ENCODE measurements around the gene SPRING1.
"Not testable (repeated sequence)": the region's sequence is repeated elsewhere in the genome, so short reads cannot be mapped to it uniquely, and the experiment has no call there.

Gene SPRING1

GRCh38 chr12:116745554-116745953 is 7.7 kb upstream of the SPRING1 start:
- in situ Hi-C loops (cut with MboI; ENCODE audit: low pct_unique_long_range_greater_than_20kb, low sequenced_read_pairs) = no loop called here
- DNase-seq = no peak

DNA sequence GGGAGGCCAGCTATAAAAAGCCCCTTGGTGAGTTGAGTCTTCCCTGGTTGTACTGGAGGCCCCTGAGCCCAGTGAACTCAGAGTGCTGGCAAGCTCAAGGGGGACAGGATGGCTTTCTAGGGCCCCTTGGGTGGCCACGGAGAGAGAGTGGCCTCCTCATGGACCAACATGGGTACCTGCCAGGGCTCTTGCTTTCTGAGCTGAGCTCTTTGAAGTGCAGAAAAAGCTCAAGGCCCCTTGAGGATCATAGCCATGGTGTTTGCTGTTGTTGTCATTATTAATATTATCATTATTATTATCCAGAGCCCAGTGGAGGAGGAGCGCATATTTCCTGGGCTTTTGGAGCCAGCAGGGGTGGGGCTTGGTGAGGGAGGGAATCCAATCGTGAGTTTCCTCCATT is 6.9 kb upstream of the SPRING1 start:
- no peak for DNase-seq
- in situ Hi-C loops (cut with MboI; ENCODE audit: low pct_unique_long_range_greater_than_20kb, low sequenced_read_pairs) = no loop called here

DNA sequence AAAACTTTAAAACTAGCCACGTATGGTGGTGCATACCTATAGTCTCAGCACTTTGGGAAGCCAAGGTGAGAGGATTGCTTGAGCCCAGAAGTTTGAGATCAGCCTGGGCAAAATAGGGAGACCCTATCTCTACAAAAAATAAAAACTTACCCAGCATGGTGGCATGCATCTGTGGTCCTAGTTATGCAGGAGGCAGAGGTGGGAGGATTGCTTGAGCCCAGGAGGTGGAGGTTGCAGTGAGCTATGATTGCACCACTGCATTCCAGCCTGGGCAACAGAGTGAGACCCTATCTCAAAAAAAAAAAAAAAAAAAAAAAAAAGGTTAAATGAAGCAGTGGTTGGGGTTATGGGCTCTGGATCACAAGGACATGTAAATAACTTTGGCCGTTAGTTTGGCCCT is 4.9 kb upstream of the SPRING1 start:
- in situ Hi-C loops (cut with MboI; ENCODE audit: low pct_unique_long_range_greater_than_20kb, low sequenced_read_pairs); DNase-seq: not testable (repeated sequence)

DNA sequence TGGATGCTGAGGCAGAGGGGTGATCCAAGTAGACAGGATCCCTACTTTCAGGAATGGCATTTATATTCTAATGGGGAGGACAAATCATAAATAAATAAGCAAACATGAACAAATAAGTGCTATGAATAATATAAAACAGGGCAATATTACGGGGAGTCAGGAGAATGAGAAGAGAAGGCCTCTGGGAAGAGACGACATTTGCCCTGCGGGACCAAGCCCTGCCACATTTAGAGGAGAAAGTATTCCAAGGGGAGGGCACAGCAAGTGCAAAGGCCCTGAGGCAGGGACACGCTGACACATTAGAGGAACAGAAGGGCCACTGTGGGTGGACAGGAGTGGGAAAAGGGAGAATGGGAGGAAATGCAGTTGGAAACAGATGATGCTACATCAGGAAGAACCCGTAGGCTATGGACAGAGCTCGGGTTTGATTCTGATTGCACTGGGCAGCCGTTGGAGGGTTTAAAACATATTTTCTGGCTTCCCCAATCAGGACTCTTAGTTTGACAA is 1.6 kb upstream of the SPRING1 start:
- in situ Hi-C loops (cut with MboI; ENCODE audit: low pct_unique_long_range_greater_than_20kb, low sequenced_read_pairs) = no loop called here

GRCh38 chr12:116736962-116737773 is 701 bp downstream of the SPRING1 start:
- in situ Hi-C loops (cut with MboI; ENCODE audit: low pct_unique_long_range_greater_than_20kb, low sequenced_read_pairs) = no loop called here
- peak; percentile 7 for DNase-seq

More for the DNA sequence above, 1.6 kb upstream of the SPRING1 start:
- no peak for DNase-seq

- in situ Hi-C loops (cut with MboI; ENCODE audit: low pct_unique_long_range_greater_than_20kb, low sequenced_read_pairs) = no loop called here
- DNase-seq = no peak
These were observed 1.8 kb downstream of the SPRING1 start for GRCh38 chr12:116735951-116736599.

GRCh38 chr12:116735084-116735483 is 2.8 kb downstream of the SPRING1 start:
- in situ Hi-C loops (cut with MboI; ENCODE audit: low pct_unique_long_range_greater_than_20kb, low sequenced_read_pairs) = no loop called here
- DNase-seq = no peak

- in situ Hi-C loops (cut with MboI; ENCODE audit: low pct_unique_long_range_greater_than_20kb, low sequenced_read_pairs) = no loop called here
- no peak for DNase-seq
These were observed 3.6 kb downstream of the SPRING1 start for GRCh38 chr12:116734156-116734768.

- in situ Hi-C loops (cut with MboI; ENCODE audit: low pct_unique_long_range_greater_than_20kb, low sequenced_read_pairs) = no loop called here
- DNase-seq = no peak
These were observed 6.1 kb downstream of the SPRING1 start for GRCh38 chr12:116731801-116732200.

DNA sequence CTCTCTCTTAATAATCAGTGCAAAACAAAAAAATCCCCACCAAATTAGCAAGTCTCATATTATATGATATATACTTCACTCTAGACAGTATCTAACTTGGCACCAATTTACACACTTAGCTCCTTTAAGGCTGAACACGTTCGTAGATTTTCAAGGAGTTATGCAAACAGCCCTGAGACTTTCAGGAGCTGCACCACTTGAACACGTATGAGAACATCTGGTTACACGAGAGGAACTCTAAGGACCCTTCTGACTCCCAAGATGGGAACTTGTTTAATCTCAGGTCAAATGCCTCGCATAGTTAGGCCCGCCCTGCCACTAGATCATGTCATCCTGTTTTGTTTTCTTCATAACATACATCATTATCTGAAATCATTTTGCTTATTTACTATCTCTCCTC is 10.0 kb downstream of the SPRING1 start:
- in situ Hi-C loops (cut with MboI; ENCODE audit: low pct_unique_long_range_greater_than_20kb, low sequenced_read_pairs) = no loop called here
- no peak for DNase-seq

DNA sequence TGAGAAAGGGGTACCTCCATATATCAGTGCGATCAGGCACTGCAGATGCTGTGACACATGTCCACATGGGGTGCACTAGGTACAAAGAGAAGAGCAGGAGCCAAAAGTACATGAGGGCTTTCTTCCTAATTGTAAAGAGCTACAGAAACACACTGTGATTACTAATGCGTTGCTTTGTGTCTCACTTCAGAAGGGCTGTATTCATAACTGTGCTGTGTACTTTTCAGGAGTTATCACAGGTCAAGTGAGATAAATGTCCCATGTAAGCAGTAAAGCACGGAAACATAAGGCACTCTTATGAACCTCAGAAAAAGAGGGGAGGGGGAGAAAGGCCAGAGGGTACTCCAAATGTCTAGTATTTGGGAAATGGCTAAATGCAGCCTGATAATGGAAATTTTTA is 10.6 kb downstream of the SPRING1 start:
- DNase-seq = no peak
- in situ Hi-C loops (cut with MboI; ENCODE audit: low pct_unique_long_range_greater_than_20kb, low sequenced_read_pairs) = no loop called here

GRCh38 chr12:116726694-116727093 is 11.2 kb downstream of the SPRING1 start:
- in situ Hi-C loops (cut with MboI; ENCODE audit: low pct_unique_long_range_greater_than_20kb, low sequenced_read_pairs) = no loop called here
- no peak for DNase-seq

DNA sequence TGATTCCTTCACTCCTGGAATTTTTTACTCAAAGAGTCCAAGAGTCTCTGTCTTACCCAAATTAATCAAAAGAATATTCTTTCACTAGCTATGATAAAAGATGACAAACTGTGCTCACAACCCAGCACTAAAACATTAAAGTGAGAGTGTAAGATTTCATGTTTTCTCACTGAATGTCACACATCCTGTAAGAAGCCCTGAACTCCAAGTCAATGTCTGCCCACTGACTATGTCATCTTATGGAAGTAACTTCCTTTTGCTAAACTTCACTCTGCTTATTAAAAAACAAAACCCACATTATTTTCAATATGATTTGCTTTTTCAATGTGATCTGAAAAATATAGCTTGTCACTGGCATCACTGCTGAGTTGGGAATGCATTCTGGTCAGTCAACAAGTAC is 15.6 kb downstream of the SPRING1 start:
- in situ Hi-C loops (cut with MboI; ENCODE audit: low pct_unique_long_range_greater_than_20kb, low sequenced_read_pairs) = loop anchor here (25.0 kb wide), 1 partner anchor 390 kb away; no protein-coding TSS in a partner anchor
- no peak for DNase-seq

DNA sequence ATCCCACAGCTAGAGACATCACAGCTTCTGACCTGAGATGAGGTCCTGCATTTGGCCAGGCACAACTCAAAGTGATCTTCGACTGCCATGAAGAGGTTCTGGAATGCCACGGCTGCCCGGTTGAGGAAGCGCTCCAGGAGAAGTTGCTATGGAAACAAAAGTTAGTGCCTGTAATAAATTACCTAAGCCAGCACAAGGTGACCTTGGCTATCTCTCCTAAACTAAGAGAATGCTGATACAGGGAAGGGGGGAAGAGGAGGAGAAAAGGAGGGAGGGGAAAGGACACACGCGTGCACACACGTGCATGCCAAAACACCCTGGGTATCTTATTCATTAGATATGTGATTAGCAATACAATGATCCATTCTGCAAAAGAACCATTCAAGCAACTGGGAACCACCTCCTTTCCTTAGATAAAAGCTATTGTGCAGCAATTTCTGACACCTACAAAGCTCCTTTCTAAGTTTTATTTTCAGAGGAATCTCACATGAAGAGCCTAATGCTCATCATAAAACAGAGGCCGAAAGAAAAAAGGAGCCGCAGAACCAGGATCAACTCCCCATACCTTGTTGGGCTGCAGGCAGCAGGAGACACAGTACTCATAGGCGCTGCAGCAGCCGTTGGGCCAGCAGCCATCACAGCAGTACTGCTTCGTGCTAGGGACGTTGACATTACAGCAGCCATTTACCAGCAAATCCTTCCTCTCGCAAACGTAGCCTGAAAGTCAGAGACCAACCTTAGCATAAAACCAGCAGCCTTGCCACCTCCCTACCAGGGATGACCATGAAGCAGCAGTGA is 17.9 kb downstream of the SPRING1 start:
- DNase-seq = no peak
- in situ Hi-C loops (cut with MboI; ENCODE audit: low pct_unique_long_range_greater_than_20kb, low sequenced_read_pairs) = loop anchor here (25.0 kb wide), 1 partner anchor 392 kb away; no protein-coding TSS in a partner anchor

DNA sequence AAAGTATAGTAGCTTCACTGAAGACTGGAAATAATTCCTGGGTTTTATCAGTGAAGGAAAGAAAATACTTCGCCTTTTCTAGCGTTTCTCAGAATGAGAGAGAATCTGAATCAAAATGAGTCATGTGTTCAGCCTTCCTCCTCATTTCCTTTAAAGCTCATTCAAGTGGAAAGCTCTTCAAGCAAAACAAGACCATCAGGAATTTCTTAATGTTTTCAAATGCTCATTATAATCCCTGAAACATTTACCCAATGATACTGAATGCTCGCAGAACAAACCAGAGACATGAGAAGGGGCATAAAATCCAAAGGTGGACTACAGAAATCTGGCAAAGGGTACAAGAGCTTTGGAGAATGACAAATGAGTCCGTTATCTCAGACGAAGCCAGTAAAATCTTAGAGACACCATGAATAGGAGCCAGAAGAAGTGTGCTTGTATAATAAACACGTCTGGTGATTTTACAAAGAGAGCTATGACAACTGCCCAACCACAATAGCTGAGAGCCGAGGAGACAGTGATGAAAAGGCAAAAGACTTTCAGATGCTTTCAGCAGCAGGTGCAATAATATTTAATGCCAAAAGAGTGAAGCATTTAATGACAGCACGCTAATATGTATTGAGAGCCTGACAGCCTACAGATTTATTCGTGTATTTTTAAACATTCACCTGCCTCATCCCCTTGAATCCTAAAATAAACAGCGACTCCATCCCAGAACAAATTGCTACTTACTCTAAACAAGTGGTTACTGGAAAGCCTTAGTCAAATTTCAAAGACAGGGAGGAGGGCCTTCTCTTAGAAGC is 19.0 kb downstream of the SPRING1 start:
- no peak for DNase-seq
- in situ Hi-C loops (cut with MboI; ENCODE audit: low pct_unique_long_range_greater_than_20kb, low sequenced_read_pairs) = loop anchor here (25.0 kb wide), 1 partner anchor 393 kb away; no protein-coding TSS in a partner anchor

GRCh38 chr12:116717466-116718437 is 20.1 kb downstream of the SPRING1 start:
- in situ Hi-C loops (cut with MboI; ENCODE audit: low pct_unique_long_range_greater_than_20kb, low sequenced_read_pairs) = loop anchor here (25.0 kb wide), 1 partner anchor 395 kb away; no protein-coding TSS in a partner anchor

GRCh38 chr12:116714175-116714574 is 23.7 kb downstream of the SPRING1 start:
- in situ Hi-C loops (cut with MboI; ENCODE audit: low pct_unique_long_range_greater_than_20kb, low sequenced_read_pairs) = loop anchor here (25.0 kb wide), 1 partner anchor 398 kb away; no protein-coding TSS in a partner anchor

More at GRCh38 chr12:116717466-116718437, 20.1 kb downstream of the SPRING1 start:
- no peak for DNase-seq

More at GRCh38 chr12:116714175-116714574, 23.7 kb downstream of the SPRING1 start:
- no peak for DNase-seq

All from KBM-7 (cell line).